Jurkat, Clone E6-1 (cell line): Measurements from ENCODE around the gene CAMK1G.

Experiments
- DNase-seq: peaks from one replicate; pipeline ENCODE4 v3.0.0-alpha.2; 2011; ENCODE audit warnings: low read depth, low spot score
- H3K4me3 ChIP-seq: 2 replicates; pipeline ENCODE4 v1.5.1; 2011; ENCODE audit warnings: mild to moderate bottlenecking, low read length, control low read depth, moderate library complexity

Gene CAMK1G

GRCh38 chr1:209614906-209615305 is 31.4 kb downstream of the CAMK1G start:
- H3K4me3 ChIP-seq, result no peak overlapping the region
- DNase-seq, result peak; percentile 18

DNA sequence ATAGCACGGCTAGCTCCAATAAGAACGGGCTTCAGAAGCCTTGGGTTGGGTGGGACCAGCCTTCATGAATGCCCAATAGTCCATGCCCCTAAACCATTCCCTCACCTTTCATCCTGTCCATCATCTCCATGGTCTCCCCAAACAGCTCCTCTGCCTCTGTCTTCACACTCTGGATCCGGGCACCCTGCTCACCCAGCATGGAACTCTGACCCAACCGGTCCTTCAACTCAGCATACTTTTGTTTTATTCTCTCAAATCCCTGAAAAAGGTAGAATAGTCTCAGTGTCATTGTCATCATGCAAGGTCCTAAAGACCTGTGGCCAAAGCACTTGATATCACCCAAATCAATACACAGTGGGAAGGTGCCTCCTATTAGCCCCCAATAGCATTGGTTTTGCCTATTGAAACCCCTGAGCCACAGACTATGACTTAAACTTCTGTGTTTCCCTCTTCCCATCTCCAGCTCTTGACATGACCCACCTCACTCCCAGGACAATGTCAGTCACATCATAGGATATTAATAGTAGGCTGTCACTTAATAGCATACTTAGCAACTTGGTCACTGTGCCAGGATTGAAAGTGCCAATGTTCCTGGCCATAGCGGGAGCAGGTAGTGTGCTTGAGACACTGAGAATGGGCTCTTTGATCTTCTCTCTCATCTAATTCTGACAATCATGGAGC is 33.0 kb downstream of the CAMK1G start:
- H3K4me3 ChIP-seq, result no peak overlapping the region
- DNase-seq, result no peak

GRCh38 chr1:209617047-209617673 is 33.6 kb downstream of the CAMK1G start:
- DNase-seq, result no peak
- no peak overlapping the region for H3K4me3 ChIP-seq

GRCh38 chr1:209617755-209618154 is 34.2 kb downstream of the CAMK1G start:
- DNase-seq, result no peak

GRCh38 chr1:209618291-209618690 is 34.8 kb downstream of the CAMK1G start:
- H3K4me3 ChIP-seq, result no peak overlapping the region
- no peak for DNase-seq

More at GRCh38 chr1:209617755-209618154, 34.2 kb downstream of the CAMK1G start:
- no peak overlapping the region for H3K4me3 ChIP-seq

- peak; percentile 48 for DNase-seq
Observed at GRCh38 chr1:209618756-209619420, 35.4 kb downstream of the CAMK1G start.

DNA sequence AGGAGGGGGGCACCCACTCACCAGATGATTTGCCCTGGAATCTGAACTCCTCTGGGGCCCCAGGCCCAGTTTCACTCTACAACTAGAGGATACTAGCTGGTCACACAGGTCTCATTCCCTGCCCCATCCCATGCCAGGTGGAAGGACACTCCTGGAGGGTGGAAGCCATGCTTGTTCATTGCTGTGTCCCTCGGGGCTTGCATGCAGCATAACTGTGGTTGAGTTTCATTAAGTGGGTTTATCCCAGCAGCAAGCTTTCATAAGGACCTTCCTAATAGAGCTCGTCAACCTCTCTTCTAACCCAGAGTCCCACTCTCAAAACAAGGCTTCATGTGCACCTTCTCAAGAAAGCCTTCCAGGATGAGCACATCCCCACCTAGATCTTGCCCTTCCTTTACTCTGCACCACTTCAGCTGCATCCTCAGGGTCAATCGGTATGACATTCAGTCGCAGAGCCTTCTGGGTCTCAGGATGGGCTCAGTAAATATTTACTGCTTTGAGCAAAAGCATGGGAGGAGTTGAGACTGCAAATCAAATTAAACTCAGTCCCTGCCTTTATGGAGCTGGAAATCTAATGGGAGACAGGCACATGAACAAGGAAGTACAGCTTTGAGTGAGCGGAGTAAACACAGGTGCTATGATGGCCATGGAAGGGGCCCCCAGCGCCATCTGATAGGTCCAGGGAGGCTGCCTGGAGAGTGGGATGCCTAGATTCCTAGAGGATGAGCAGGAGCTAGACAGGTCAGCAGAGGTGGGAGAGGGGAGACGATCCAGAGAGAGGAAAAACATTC is 36.4 kb downstream of the CAMK1G start:
- no peak overlapping the region for H3K4me3 ChIP-seq
- no peak for DNase-seq

More at GRCh38 chr1:209618756-209619420, 35.4 kb downstream of the CAMK1G start:
- H3K4me3 ChIP-seq, result no peak overlapping the region

- no peak overlapping the region for H3K4me3 ChIP-seq
- DNase-seq, result no peak
Observed at GRCh38 chr1:209620487-209620884, 37.0 kb downstream of the CAMK1G start.

DNA sequence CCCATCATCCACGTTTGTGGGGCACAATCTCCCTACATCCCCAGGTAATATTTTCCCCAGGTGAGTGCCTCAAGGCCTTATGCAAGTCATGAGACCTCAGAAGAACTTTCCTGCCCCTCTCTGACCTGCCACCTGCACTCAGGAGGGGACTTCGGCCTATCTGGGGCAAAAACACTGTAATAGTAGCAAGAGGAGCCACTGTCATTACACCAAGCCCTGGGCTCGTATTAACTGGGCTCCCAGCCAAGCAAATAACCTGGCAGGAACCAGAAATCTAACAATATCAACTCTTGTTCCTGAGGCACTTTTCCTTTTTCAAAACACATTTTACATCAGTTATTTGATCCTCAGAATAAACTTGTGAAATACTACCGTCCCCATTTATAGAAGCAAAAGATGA is 37.8 kb downstream of the CAMK1G start:
- no peak overlapping the region for H3K4me3 ChIP-seq
- no peak for DNase-seq

- no peak overlapping the region for H3K4me3 ChIP-seq
- no peak for DNase-seq
Observed at GRCh38 chr1:209621741-209622655, 38.5 kb downstream of the CAMK1G start.

- H3K4me3 ChIP-seq, result no peak overlapping the region
- no peak for DNase-seq
Observed at GRCh38 chr1:209622841-209623829, 39.6 kb downstream of the CAMK1G start.

GRCh38 chr1:209624558-209625549 is 41.3 kb downstream of the CAMK1G start:
- no peak overlapping the region for H3K4me3 ChIP-seq
- DNase-seq, result no peak

DNA sequence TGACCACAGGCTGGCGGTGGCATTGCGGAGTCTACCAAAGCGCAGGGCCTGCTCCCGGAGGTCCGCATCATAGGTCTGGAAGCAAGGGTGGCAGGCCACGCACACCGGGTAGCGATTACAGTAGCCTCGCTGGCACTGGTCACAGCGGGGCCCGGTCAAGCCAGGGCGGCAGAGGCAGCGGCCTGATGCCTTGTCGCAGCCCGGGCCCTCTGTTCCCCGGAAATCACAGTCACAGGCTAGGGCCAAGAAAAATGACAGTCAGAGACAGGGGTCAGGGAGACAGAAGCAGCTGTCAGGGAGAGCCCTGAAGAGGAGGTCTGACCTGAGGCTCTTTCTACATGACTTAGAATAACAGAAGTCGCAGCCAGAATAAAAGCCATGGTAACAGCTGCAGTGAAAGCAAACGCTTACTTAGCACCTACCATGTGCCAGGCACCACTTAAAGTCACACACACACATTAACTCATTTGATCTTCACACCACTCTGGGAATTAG is 42.3 kb downstream of the CAMK1G start:
- DNase-seq, result no peak
- H3K4me3 ChIP-seq, result no peak overlapping the region

- DNase-seq, result no peak
- H3K4me3 ChIP-seq, result no peak overlapping the region
Observed at GRCh38 chr1:209626346-209627026, 43.0 kb downstream of the CAMK1G start.

DNA sequence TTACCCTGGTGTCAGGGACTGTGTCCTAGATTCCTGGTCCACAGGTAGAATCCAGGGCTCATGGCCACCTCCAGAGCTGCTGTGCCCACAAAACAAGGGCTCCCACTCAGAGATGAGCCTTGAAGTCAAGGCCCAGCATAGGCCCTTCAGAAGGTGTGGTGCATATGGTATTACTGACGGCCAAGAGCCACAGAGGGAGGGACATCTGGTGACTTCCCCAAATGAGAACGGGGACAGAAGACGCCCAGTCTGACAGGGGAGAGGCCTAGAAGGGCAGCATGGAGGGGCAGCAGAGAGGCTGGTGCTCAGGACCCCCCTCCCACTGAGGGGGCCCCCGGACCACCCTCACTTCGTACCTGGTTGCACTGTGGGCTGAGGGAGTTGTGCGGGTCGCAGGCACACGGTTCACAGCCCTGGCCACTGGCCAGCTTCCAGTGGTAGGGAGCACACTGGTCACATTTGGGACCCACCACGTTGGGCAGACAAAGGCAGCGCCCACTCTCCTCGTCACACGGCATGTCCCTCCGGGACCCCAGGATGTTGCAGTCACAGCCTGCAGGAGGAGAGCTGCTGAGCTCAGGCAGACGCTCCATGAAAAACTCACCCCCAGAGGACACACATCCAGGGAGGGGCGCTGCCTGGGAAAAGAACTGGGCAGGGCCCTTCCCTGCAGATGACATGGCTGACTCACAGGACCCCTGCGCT is 43.7 kb downstream of the CAMK1G start:
- DNase-seq, result no peak
- H3K4me3 ChIP-seq, result no peak overlapping the region
